ENCODE results near the gene BRSK2. TPM values are rescaled to one million over a fixed set of nuclear protein-coding genes. Genes with fewer than 3 reads are reported as not detected.

The BRSK2 gene
- polyA plus RNA-seq, 1 of the 3 experiments (the other 2 are of a cell fraction), result 0.64 TPM

GRCh38 chr11:1392111-1392510 lies 2.4 kb downstream of the BRSK2 start (continued):
- TF ChIP-seq RAD21 (IDR thresholded peaks at IDR 0.05; ENCODE audit: low read length) (peak; percentile 42), TEAD4 (IDR thresholded peaks at IDR 0.05; ENCODE audit: borderline replicate concordance, insufficient read depth) (no peak)

DNA sequence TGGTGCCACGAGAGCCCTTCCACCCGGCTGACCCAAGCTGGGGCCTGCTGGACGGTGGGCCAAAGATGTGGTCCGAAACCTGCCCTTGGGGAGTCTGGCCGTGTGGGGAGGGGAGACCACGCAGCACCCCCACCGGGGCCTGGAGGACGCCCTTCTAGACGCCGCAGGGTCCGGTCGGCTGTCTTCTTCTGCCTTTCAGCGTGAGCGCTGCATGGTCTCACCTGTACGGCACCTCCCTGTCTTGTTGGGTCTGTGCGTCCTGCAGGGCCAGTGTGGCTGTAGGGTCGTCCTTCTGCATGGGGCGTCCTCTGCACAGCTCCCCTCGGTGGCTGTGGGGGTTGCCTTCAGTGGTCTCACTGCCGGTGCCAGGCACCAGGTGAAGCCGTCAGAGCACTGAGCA lies 2.8 kb downstream of the BRSK2 start:
- WGBS (ENCODE audit: low lambda C conversion rate), result 85% methylated on average over 7 of the region's 21 CpGs
- H3K27me3 ChIP-seq (ENCODE audit: insufficient read depth), result peaks cover 21% of the 10 kb centered on the region
- H3K9ac ChIP-seq, result no peak overlapping the region
- no peaks in the 10 kb centered on the region for H3K9me2 ChIP-seq
- no peaks in the 10 kb centered on the region for H3K79me2 ChIP-seq (ENCODE audit: insufficient read depth)
- peak overlapping the region in 1 of 2 experiments; percentile 80; a peak in 2 of 4 replicates for H3K27ac ChIP-seq (ENCODE audit: low read depth in 2 of 2, low read length in 1 of 2)
- no peak for DNase-seq
- no peak overlapping the region for H2AFZ ChIP-seq (ENCODE audit: low read depth)
- H3K4me3 ChIP-seq (ENCODE audit: low read depth in 2 of 2, low read length in 1 of 2), result no peak overlapping the region
- H3K9me3 ChIP-seq, result no peaks in the 10 kb centered on the region
- no peaks in the 10 kb centered on the region for H3F3A ChIP-seq (replicated peaks; ENCODE audit: insufficient read depth)
- H3K4me2 ChIP-seq, result no peak overlapping the region
- TF ChIP-seq, protein P1, sequence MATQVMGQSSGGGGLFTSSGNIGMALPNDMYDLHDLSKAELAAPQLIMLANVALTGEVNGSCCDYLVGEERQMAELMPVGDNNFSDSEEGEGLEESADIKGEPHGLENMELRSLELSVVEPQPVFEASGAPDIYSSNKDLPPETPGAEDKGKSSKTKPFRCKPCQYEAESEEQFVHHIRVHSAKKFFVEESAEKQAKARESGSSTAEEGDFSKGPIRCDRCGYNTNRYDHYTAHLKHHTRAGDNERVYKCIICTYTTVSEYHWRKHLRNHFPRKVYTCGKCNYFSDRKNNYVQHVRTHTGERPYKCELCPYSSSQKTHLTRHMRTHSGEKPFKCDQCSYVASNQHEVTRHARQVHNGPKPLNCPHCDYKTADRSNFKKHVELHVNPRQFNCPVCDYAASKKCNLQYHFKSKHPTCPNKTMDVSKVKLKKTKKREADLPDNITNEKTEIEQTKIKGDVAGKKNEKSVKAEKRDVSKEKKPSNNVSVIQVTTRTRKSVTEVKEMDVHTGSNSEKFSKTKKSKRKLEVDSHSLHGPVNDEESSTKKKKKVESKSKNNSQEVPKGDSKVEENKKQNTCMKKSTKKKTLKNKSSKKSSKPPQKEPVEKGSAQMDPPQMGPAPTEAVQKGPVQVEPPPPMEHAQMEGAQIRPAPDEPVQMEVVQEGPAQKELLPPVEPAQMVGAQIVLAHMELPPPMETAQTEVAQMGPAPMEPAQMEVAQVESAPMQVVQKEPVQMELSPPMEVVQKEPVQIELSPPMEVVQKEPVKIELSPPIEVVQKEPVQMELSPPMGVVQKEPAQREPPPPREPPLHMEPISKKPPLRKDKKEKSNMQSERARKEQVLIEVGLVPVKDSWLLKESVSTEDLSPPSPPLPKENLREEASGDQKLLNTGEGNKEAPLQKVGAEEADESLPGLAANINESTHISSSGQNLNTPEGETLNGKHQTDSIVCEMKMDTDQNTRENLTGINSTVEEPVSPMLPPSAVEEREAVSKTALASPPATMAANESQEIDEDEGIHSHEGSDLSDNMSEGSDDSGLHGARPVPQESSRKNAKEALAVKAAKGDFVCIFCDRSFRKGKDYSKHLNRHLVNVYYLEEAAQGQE (IDR thresholded peaks at IDR 0.05; ENCODE audit: low read depth, low read length), result no peak
- TF ChIP-seq ELF1 (IDR thresholded peaks at IDR 0.05), result no peak
- TF ChIP-seq NFIC (IDR thresholded peaks at IDR 0.05; ENCODE audit: borderline replicate concordance), result no peak
- TF ChIP-seq, protein P2, sequence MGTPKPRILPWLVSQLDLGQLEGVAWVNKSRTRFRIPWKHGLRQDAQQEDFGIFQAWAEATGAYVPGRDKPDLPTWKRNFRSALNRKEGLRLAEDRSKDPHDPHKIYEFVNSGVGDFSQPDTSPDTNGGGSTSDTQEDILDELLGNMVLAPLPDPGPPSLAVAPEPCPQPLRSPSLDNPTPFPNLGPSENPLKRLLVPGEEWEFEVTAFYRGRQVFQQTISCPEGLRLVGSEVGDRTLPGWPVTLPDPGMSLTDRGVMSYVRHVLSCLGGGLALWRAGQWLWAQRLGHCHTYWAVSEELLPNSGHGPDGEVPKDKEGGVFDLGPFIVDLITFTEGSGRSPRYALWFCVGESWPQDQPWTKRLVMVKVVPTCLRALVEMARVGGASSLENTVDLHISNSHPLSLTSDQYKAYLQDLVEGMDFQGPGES (IDR thresholded peaks at IDR 0.05; ENCODE audit: low read depth, low read length), result no peak
- TF ChIP-seq SIN3A (IDR thresholded peaks at IDR 0.05; ENCODE audit: borderline replicate concordance, low read depth, low read length), result no peak
- no peak for TF ChIP-seq GABPA (IDR thresholded peaks at IDR 0.05; ENCODE audit: low read depth)
- no peak for TF ChIP-seq TAF1 (IDR thresholded peaks at IDR 0.05; ENCODE audit: borderline replicate concordance, low read depth, low read length)
- no peak for TF ChIP-seq YY1 (IDR thresholded peaks at IDR 0.05; ENCODE audit: low read depth)
- no peak for TF ChIP-seq TEAD4 (IDR thresholded peaks at IDR 0.05; ENCODE audit: borderline replicate concordance, insufficient read depth)
- no peak for TF ChIP-seq RAD21 (IDR thresholded peaks at IDR 0.05; ENCODE audit: low read length)
- TF ChIP-seq CHD2 (IDR thresholded peaks at IDR 0.05; ENCODE audit: low read length, partially characterized antibody), result no peak
- no peak for TF ChIP-seq RCOR1 (IDR thresholded peaks at IDR 0.05; ENCODE audit: low read length)
- no peak for TF ChIP-seq USF2 (IDR thresholded peaks at IDR 0.05; ENCODE audit: borderline replicate concordance, low read depth, low read length)
- TF ChIP-seq TCF12 (IDR thresholded peaks at IDR 0.05), result no peak
- no peak for TF ChIP-seq EZH2phosphoT487 (IDR thresholded peaks at IDR 0.05; ENCODE audit: borderline replicate concordance, low read depth)
- TF ChIP-seq JUND (IDR thresholded peaks at IDR 0.05), result no peak
- TF ChIP-seq, protein P3, sequence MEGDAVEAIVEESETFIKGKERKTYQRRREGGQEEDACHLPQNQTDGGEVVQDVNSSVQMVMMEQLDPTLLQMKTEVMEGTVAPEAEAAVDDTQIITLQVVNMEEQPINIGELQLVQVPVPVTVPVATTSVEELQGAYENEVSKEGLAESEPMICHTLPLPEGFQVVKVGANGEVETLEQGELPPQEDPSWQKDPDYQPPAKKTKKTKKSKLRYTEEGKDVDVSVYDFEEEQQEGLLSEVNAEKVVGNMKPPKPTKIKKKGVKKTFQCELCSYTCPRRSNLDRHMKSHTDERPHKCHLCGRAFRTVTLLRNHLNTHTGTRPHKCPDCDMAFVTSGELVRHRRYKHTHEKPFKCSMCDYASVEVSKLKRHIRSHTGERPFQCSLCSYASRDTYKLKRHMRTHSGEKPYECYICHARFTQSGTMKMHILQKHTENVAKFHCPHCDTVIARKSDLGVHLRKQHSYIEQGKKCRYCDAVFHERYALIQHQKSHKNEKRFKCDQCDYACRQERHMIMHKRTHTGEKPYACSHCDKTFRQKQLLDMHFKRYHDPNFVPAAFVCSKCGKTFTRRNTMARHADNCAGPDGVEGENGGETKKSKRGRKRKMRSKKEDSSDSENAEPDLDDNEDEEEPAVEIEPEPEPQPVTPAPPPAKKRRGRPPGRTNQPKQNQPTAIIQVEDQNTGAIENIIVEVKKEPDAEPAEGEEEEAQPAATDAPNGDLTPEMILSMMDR (IDR thresholded peaks at IDR 0.05), result no peak
- no peaks in the 10 kb centered on the region for H3K36me3 ChIP-seq (replicated peaks in 1 of 2; ENCODE audit: control insufficient read depth in 1 of 2, insufficient read depth in 2 of 2, low read length in 1 of 2)
- peaks cover 0 to 65% of the 10 kb centered on the region in 2 experiments; a peak in 1 of 4 replicates for H3K4me1 ChIP-seq (ENCODE audit: control insufficient read depth in 1 of 2, insufficient read depth in 2 of 2, low read depth in 1 of 2, low read length in 1 of 2)
- ChIA-PET CTCF (interaction anchor here (0.7 to 2.4 kb wide), 6 partner anchors 9 to 181 kb away, joined by 3 to 6 read pairs (median 3); no protein-coding TSS in a partner anchor), POLR2A (interaction anchor here (0.6 to 0.7 kb wide), 2 partner anchors 9 to 504 kb away, joined by 3 read pairs; no protein-coding TSS in a partner anchor)
- no peaks in the 10 kb centered on the region for H4K20me1 ChIP-seq (ENCODE audit: insufficient read depth)
